Ascending aorta (tissue), 2 donors: ENCODE data around the gene IL3RA. TPM values are rescaled to one million over a fixed set of nuclear protein-coding genes. Genes with fewer than 3 reads are reported as not detected.
"Not testable (repeated sequence)": the region's sequence is repeated elsewhere in the genome, so short reads cannot be mapped to it uniquely, and the experiment has no call there.

Source experiments
- DNase-seq, 2 donors: peaks; one replicate each; pipeline ENCODE4 v3.0.0-alpha.2; 2019; ENCODE audit warnings: low spot score in 2 of 2
- H3K27ac ChIP-seq, 2 donors: fragments of 200-600 bp; sonication (generic); one replicate each; pipeline ENCODE4 v1.5.1; 2016 to 2017; ENCODE audit warnings: mild to moderate bottlenecking in 1 of 2
- H3K27me3 ChIP-seq: fragments of 200-600 bp; sonication (generic); one replicate; pipeline ENCODE4 v1.5.1; 2017
- H3K36me3 ChIP-seq, 2 donors: fragments of 200-600 bp; sonication (generic); one replicate each; pipeline ENCODE4 v1.5.1; 2016
- H3K4me1 ChIP-seq, 2 donors: fragments of 200-600 bp; sonication (generic); one replicate each; pipeline ENCODE4 v1.5.1; 2016 to 2017; ENCODE audit warnings: mild to moderate bottlenecking in 1 of 2
- H3K4me3 ChIP-seq, 2 donors: fragments of 200-600 bp; sonication (generic); one replicate each; pipeline ENCODE4 v1.5.1; 2016 to 2017; ENCODE audit warnings: mild to moderate bottlenecking in 1 of 2
- H3K9me3 ChIP-seq, 2 donors: fragments of 200-600 bp; sonication (generic); one replicate each; pipeline ENCODE4 v1.5.1; 2016
- CTCF ChIP-seq, 3 experiments: fragments of 200-600 bp in 2 of 3; fragments of 450-650 bp in 1 of 3; sonication (generic) in 2 of 3; IDR thresholded peaks; one replicate each; pipeline ENCODE4 v1.5.1; 2016 to 2019; ENCODE audit warnings: antibody characterized with exemption in 3 of 3, mild to moderate bottlenecking in 1 of 3, moderate library complexity in 1 of 3
- intact Hi-C: fragments of 100-400 bp; cut with DNase I; formaldehyde crosslinking; loops from one replicate; pipeline ENCODE4 v1.15.1; 2023
- total RNA-seq: library from RNA; depleted of rRNA; stranded (reverse); fragments of >200 nt; gene quantifications from one replicate; pipeline ENCODE4 v1.1.0, GENCODE V29; 2016

Gene IL3RA
- total RNA-seq, 1 donor from 2014 or later, result 71.9 TPM

- Histone ChIP-seq H3K36me3 (no peaks in the 10 kb centered on the region), H3K9me3 (no peaks in the 10 kb centered on the region), H3K27ac (no peak overlapping the region), H3K4me3 (no peak overlapping the region), H3K27me3 (no peaks in the 10 kb centered on the region), H3K4me1 (no peaks in the 10 kb centered on the region)
- no peak for DNase-seq
- intact Hi-C loops, result no loop called here
- TF ChIP-seq CTCF (IDR thresholded peaks at IDR 0.05), result no peak
These were observed 41.0 kb upstream of the IL3RA start for GRCh38 chrX:1295550-1295949.

GRCh38 chrX:1297591-1297990, 39.0 kb upstream of the IL3RA start:
- H3K4me1 ChIP-seq, H3K27me3 ChIP-seq, H3K9me3 ChIP-seq, DNase-seq, H3K27ac ChIP-seq, intact Hi-C loops, H3K4me3 ChIP-seq, H3K36me3 ChIP-seq: not testable (repeated sequence)

- Histone ChIP-seq H3K9me3 (no peaks in the 10 kb centered on the region), H3K27me3 (no peaks in the 10 kb centered on the region), H3K36me3 (no peaks in the 10 kb centered on the region), H3K4me3 (no peak overlapping the region), H3K27ac (no peak overlapping the region), H3K4me1 (no peaks in the 10 kb centered on the region)
- no peak for TF ChIP-seq CTCF (IDR thresholded peaks at IDR 0.05)
- no peak for DNase-seq
- intact Hi-C loops, result no loop called here
These were observed 36.1 kb upstream of the IL3RA start for GRCh38 chrX:1300449-1300848.

- no peak for TF ChIP-seq CTCF (IDR thresholded peaks at IDR 0.05)
- Histone ChIP-seq H3K9me3 (peaks cover 0 to 8% of the 10 kb centered on the region in 2 donors), H3K36me3 (no peaks in the 10 kb centered on the region), H3K27me3 (no peaks in the 10 kb centered on the region), H3K4me3 (no peak overlapping the region), H3K4me1 (no peaks in the 10 kb centered on the region), H3K27ac (no peak overlapping the region)
- no peak for DNase-seq
- intact Hi-C loops, result no loop called here
These were observed 31.2 kb upstream of the IL3RA start for GRCh38 chrX:1305411-1305810.

GRCh38 chrX:1306909-1307625, 29.5 kb upstream of the IL3RA start:
- no peaks in the 10 kb centered on the region for H3K36me3 ChIP-seq
- intact Hi-C loops, result no loop called here

More at GRCh38 chrX:1306909-1307625, 29.5 kb upstream of the IL3RA start:
- TF ChIP-seq CTCF (IDR thresholded peaks at IDR 0.05), result no peak
- Histone ChIP-seq H3K27ac (no peak overlapping the region), H3K4me3 (no peak overlapping the region), H3K27me3 (no peaks in the 10 kb centered on the region), H3K9me3 (peaks cover 0 to 8% of the 10 kb centered on the region in 2 donors), H3K4me1 (no peaks in the 10 kb centered on the region)
- DNase-seq, result no peak
